ENCODE data around the gene DCDC2C. TPM values are rescaled to one million over a fixed set of nuclear protein-coding genes. Genes with fewer than 3 reads are reported as not detected.

The DCDC2C gene
- total RNA-seq, 2 donors from 2014 or later = not detected

GRCh38 chr2:3885629-3886628 lies 182.6 kb downstream of the DCDC2C start:
- no peak for TF ChIP-seq CTCF (IDR thresholded peaks at IDR 0.05)
- H3K27me3 ChIP-seq = no peaks in the 10 kb centered on the region
- H3K9ac ChIP-seq (ENCODE audit: low read depth in 2 of 2, low read length in 2 of 2) = no peak overlapping the region
- no peak overlapping the region for H3K27ac ChIP-seq
- no peak for DNase-seq
- H3K4me1 ChIP-seq = no peaks in the 10 kb centered on the region
- no peaks in the 10 kb centered on the region for H3K9me3 ChIP-seq
- no peaks in the 10 kb centered on the region for H3K36me3 ChIP-seq
- H3K4me3 ChIP-seq = no peak overlapping the region
- intact Hi-C loops (cut with DNase I) = no loop called here

DNA sequence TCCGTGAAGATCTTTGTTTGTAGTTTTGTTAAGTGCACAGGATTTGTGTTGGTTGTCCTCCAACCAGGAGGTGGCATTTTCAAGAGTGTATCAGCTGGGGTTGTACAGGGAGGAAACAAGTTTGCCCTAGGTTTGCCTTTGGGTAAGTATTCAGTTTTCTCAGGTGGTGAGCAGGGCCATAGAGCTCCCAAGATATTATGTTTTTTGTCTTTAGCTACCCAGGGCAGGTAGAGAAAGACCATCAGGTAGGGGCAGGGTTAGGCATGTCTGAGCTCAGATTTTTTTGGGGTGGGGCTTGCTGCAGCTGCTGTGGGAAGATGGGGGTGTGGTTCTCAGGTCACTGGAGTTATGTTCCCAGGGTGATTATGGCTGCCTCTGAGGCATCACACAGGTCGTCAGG lies 191.6 kb downstream of the DCDC2C start:
- no peak for DNase-seq
- H3K4me3 ChIP-seq = no peak overlapping the region
- no peak overlapping the region for H3K27ac ChIP-seq
- H3K4me1 ChIP-seq = no peaks in the 10 kb centered on the region
- no peak overlapping the region for H3K9ac ChIP-seq (ENCODE audit: low read depth in 2 of 2, low read length in 2 of 2)
- no peak for TF ChIP-seq CTCF (IDR thresholded peaks at IDR 0.05)
- H3K36me3 ChIP-seq = no peaks in the 10 kb centered on the region
- intact Hi-C loops (cut with DNase I) = no loop called here
- no peaks in the 10 kb centered on the region for H3K9me3 ChIP-seq
- H3K27me3 ChIP-seq = no peaks in the 10 kb centered on the region

Other genes with a start within 250 kb of the DCDC2C start
- gene ADI1, start 184.0 kb upstream of the DCDC2C start, total RNA-seq = 10 to 100 TPM; 83.2 to 83.5 TPM
- 10 to 100 TPM; 13.3 to 18.8 TPM for gene RNASEH1, start 145.2 kb upstream of the DCDC2C start, total RNA-seq
- 1,000 to 10,000 TPM in 1 of 2 donors, 100 to 1,000 TPM in 1; 941 to 1,015 TPM for gene RPS7, start 128.3 kb upstream of the DCDC2C start, total RNA-seq
- gene COLEC11, start 108.5 kb upstream of the DCDC2C start, total RNA-seq = under 1 TPM; 0.47 to 0.80 TPM
- gene ALLC, start 45.4 kb upstream of the DCDC2C start, total RNA-seq = not detected